GM18951 (cell line): ENCODE measurements around the gene ACAA2.
"Not testable (repeated sequence)": the region's sequence is repeated elsewhere in the genome, so short reads cannot be mapped to it uniquely, and the experiment has no call there.

Experiments
- POLR2A ChIP-seq: IDR thresholded peaks from 4 replicates; pipeline ENCODE4 v1.6.1; 2011; ENCODE audit warnings: mild to moderate bottlenecking; ENCODE audit not compliant: insufficient read length, insufficient read depth; ENCODE audit errors: extremely low read depth
- in situ Hi-C: fragments of 300-500 bp; cut with MboI; formaldehyde crosslinking; loops from one replicate; pipeline ENCODE4 v1.12.0; 2022; ENCODE audit warnings: low sequenced_read_pairs, mixed read lengths, inconsistent platforms; ENCODE audit not compliant: unreplicated experiment

The ACAA2 gene

GRCh38 chr18:49788327-49788898 lies 24.9 kb downstream of the ACAA2 start:
- in situ Hi-C loops = no loop called here
- no peak for TF ChIP-seq POLR2A

GRCh38 chr18:49786019-49786720 lies 27.2 kb downstream of the ACAA2 start:
- TF ChIP-seq POLR2A = no peak
- in situ Hi-C loops = no loop called here

GRCh38 chr18:49784427-49785185 lies 28.7 kb downstream of the ACAA2 start:
- in situ Hi-C loops = no loop called here

GRCh38 chr18:49783631-49784030 lies 29.7 kb downstream of the ACAA2 start:
- in situ Hi-C loops = not testable (repeated sequence)

More at GRCh38 chr18:49784427-49785185, 28.7 kb downstream of the ACAA2 start:
- no peak for TF ChIP-seq POLR2A

GRCh38 chr18:49778826-49779465 lies 34.4 kb downstream of the ACAA2 start:
- in situ Hi-C loops = no loop called here
- no peak for TF ChIP-seq POLR2A

- in situ Hi-C loops = no loop called here
- TF ChIP-seq POLR2A = no peak
Measured at GRCh38 chr18:49769047-49769728, 44.1 kb downstream of the ACAA2 start.

- no peak for TF ChIP-seq POLR2A
- in situ Hi-C loops = no loop called here
Measured at GRCh38 chr18:49768051-49768391, 45.3 kb downstream of the ACAA2 start.

GRCh38 chr18:49767111-49768050 lies 46.0 kb downstream of the ACAA2 start:
- TF ChIP-seq POLR2A = no peak
- in situ Hi-C loops = no loop called here

- TF ChIP-seq POLR2A = no peak
- in situ Hi-C loops = no loop called here
Measured at GRCh38 chr18:49766646-49767045, 46.7 kb downstream of the ACAA2 start.

- no peak for TF ChIP-seq POLR2A
- in situ Hi-C loops = no loop called here
Measured at GRCh38 chr18:49764032-49764431, 49.3 kb downstream of the ACAA2 start.

GRCh38 chr18:49763590-49763989 lies 49.7 kb downstream of the ACAA2 start:
- TF ChIP-seq POLR2A = no peak
- in situ Hi-C loops = no loop called here
